ENCODE measurements around the gene KLHDC8A. TPM values are rescaled to one million over a fixed set of nuclear protein-coding genes. Genes with fewer than 3 reads are reported as not detected.
A peak's percentile ranks its signal among the peaks of the same experiment; 100 is the strongest.

KLHDC8A gene
- total and polyA plus RNA-seq, 2 of the 13 experiments (the other 11 are each of a cell fraction or from before 2014, with no cell fraction given), result not detected

DNA sequence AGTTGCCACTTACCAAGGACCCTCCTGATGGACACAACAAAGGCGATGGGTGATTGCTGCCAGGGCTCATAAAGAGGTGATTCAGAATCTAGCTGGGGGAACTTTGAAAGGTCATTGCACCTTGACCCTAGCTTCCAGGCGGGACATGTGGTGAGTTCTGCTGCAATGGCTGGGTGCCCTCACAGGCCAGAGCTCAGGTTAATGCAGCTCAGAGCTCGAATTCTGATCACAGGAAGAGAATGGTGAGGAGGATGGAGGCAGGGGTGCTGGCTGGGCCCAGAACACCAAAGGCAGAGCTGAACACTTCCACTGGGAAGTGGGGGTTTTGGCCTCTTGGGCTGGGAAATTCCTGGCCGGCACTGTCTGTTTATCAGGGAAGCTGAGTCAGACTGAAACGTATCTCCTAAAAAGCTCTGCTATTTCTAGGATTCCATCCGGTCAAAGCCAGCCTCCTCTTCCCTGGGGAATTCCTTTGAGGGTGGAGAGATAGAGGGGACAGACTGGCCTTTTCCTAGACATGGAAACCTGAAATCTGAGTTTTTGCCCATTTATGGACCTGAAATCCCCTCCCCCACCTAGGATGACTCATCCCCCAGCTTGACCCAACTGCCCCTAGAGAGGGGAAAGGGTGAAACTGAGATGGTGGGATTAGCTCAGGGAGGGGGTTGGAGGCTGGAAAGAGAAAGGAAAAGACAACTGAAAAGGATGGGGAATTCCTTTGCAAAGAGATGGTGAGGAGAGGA lies 62.4 kb downstream of the KLHDC8A start (continued):
- TF ChIP-seq ZGPAT (CRISPR knock-in tag; IDR thresholded peaks at IDR 0.05) (peak; percentile 57; the same call in 1 of the 2 replicates), ARNTL (CRISPR knock-in tag; IDR thresholded peaks at IDR 0.05) (0 out of 2 replicates have a peak, but pooled peaks have one; percentile 46), ZNF207 (IDR thresholded peaks at IDR 0.05; ENCODE audit: borderline replicate concordance) (no peak), IKZF4 (CRISPR knock-in tag; IDR thresholded peaks at IDR 0.05; ENCODE audit: borderline replicate concordance, low read depth, not compliant biosample characterization) (no peak), HNRNPH1 (optimal IDR thresholded peaks at IDR 0.05; ENCODE audit: low read depth, low read length) (no peak), ZNF432 (CRISPR knock-in tag; IDR thresholded peaks at IDR 0.05; ENCODE audit: borderline replicate concordance) (no peak), ZMYM3 (CRISPR knock-in tag; IDR thresholded peaks at IDR 0.05) (peak; percentile 57), MTA1 (CRISPR knock-in tag; IDR thresholded peaks at IDR 0.05; ENCODE audit: borderline replicate concordance) (peak; percentile 75; the same call in 1 of the 2 replicates), TAF15 (IDR thresholded peaks at IDR 0.05; ENCODE audit: low read depth, low read length, poor library complexity, severe bottlenecking) (no peak), NR1H2 (CRISPR knock-in tag; IDR thresholded peaks at IDR 0.05; ENCODE audit: borderline replicate concordance, low read depth) (peak; percentile 87; the same call in 1 of the 2 replicates), SMC3 (IDR thresholded peaks at IDR 0.05; ENCODE audit: low read length) (no peak), HOXA3 (CRISPR knock-in tag; IDR thresholded peaks at IDR 0.05) (peak; percentile 52; the same call in 1 of the 2 replicates), SOX6 (IDR thresholded peaks at IDR 0.05) (no peak), SOX6 (CRISPR knock-in tag; IDR thresholded peaks at IDR 0.05) (peak; percentile 73), ETV6 (CRISPR knock-in tag; conservative IDR thresholded peaks at IDR 0.05) (peak; percentile 62; the same call in 1 of the 2 replicates), ZNF773 (CRISPR knock-in tag; IDR thresholded peaks at IDR 0.05; ENCODE audit: borderline replicate concordance) (no peak), ZNF34 (CRISPR knock-in tag; IDR thresholded peaks at IDR 0.05; ENCODE audit: borderline replicate concordance) (peak; percentile 73; the same call in 1 of the 2 replicates), FOXO1 (CRISPR knock-in tag; IDR thresholded peaks at IDR 0.05) (no peak), MED13 (CRISPR knock-in tag; IDR thresholded peaks at IDR 0.05) (no peak)
- TF ChIP-seq, protein P1, sequence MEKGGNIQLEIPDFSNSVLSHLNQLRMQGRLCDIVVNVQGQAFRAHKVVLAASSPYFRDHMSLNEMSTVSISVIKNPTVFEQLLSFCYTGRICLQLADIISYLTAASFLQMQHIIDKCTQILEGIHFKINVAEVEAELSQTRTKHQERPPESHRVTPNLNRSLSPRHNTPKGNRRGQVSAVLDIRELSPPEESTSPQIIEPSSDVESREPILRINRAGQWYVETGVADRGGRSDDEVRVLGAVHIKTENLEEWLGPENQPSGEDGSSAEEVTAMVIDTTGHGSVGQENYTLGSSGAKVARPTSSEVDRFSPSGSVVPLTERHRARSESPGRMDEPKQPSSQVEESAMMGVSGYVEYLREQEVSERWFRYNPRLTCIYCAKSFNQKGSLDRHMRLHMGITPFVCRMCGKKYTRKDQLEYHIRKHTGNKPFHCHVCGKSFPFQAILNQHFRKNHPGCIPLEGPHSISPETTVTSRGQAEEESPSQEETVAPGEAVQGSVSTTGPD (CRISPR knock-in tag; IDR thresholded peaks at IDR 0.05), result no peak
- TF ChIP-seq, protein P2, sequence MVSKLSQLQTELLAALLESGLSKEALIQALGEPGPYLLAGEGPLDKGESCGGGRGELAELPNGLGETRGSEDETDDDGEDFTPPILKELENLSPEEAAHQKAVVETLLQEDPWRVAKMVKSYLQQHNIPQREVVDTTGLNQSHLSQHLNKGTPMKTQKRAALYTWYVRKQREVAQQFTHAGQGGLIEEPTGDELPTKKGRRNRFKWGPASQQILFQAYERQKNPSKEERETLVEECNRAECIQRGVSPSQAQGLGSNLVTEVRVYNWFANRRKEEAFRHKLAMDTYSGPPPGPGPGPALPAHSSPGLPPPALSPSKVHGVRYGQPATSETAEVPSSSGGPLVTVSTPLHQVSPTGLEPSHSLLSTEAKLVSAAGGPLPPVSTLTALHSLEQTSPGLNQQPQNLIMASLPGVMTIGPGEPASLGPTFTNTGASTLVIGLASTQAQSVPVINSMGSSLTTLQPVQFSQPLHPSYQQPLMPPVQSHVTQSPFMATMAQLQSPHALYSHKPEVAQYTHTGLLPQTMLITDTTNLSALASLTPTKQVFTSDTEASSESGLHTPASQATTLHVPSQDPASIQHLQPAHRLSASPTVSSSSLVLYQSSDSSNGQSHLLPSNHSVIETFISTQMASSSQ (IDR thresholded peaks at IDR 0.05; ENCODE audit: low read depth), result no peak
- TF ChIP-seq, protein P2 (CRISPR knock-in tag; IDR thresholded peaks at IDR 0.05; ENCODE audit: borderline replicate concordance), result peak; percentile 39; the same call in 1 of the 2 replicates
- TF ChIP-seq, protein P3, sequence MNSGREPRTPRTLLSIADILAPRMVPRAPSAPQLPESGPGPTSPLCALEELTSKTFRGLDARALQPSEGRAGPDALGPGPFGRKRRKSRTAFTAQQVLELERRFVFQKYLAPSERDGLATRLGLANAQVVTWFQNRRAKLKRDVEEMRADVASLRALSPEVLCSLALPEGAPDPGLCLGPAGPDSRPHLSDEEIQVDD (CRISPR knock-in tag; IDR thresholded peaks at IDR 0.05; ENCODE audit: borderline replicate concordance), result no peak

All from HepG2 (cell line).